NCI-H524 treated with DMSO at 0.1 percent for 48 hours (cell line): ENCODE measurements around the gene CCDC77.
"Not testable (repeated sequence)": the region's sequence is repeated elsewhere in the genome, so short reads cannot be mapped to it uniquely, and the experiment has no call there.

ENCODE experiments used
- DNase-seq: peaks from one replicate; lab custom pipeline; 2025; lab: John Stamatoyannopoulos, UW

The CCDC77 gene

GRCh38 chr12:401235-402028, at the start of gene CCDC77:
CCDC77 (plus strand) TSS chr12:401644; CDS start chr12:409384, 7,740 bp downstream.
- no peak for DNase-seq

GRCh38 chr12:356276-356988, 45.0 kb upstream of the CCDC77 start:
- DNase-seq, result no peak

DNA sequence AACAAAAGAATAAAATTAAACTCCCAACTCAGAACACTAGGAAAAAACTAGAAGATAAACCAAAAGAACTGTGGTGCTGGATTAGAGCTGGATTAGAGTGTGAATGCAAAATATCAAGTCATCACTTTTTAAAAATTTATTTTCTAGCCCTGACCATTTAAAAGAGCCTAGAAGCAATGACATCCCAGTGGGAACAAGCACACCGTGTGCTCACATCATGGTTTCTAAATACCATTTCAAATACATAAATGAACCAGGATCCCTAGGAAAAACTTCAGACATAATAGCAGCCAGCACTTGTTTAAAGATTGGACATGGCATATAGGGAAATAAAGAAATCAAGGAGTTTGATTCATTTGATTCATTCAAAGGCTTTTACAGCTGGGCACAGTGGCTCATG, 42.4 kb upstream of the CCDC77 start:
- no peak for DNase-seq

DNA sequence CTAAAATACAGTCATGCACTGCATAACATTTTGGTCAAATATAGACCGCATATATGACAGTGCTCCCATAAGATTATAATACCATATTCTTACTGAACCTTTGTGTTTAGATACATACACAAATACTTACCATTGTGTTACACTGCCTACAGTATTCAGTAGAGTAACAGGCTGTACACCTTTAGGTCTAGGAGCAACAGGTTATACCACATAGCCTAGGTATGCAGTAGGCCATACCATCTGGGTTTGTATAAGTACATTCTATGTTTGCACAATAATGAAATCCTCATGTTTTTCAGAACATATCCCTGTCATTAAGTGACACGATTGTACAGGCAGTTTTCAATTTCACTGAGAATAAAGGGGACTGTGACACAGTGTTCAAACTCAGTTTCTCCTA, 34.6 kb upstream of the CCDC77 start:
- DNase-seq, result no peak

- no peak for DNase-seq
Measured at GRCh38 chr12:367972-368371, 33.5 kb upstream of the CCDC77 start.

DNA sequence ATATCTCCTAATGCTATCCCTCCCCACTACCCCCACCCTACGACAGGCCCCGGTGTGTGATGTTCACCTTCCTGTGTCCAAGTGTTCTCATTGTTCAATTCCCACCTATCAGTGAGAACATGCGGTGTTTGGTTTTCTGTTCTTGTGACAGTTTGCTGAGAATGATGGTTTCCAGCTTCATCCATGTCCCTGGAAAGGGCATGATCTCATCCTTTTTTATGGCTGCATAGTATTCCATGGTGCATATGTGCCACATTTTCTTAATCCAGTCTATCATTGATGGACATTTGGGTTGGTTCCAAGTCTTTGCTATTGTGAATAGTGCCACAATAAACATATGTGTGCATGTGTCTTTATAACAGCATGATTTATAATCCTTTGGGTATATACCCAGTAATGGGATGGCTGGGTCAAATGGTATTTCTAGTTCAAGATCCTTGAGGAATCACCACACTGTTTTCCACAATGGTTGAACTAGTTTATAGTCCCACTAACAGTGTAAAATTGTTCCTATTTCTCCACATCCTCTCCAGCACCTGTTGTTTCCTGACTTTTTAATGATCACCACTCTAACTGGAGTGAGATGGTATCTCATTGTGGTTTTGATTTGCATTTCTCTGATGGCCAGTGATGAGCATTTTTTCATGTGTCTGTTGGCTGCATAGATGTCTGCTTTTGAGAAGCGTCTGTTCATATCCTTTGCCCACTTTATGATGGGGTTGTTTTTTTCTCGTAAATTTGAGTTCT, 30.5 kb upstream of the CCDC77 start:
- DNase-seq, result not testable (repeated sequence)

- no peak for DNase-seq
Measured at GRCh38 chr12:386651-387050, 14.8 kb upstream of the CCDC77 start.

GRCh38 chr12:388012-388411, 13.4 kb upstream of the CCDC77 start:
- DNase-seq, result no peak

DNA sequence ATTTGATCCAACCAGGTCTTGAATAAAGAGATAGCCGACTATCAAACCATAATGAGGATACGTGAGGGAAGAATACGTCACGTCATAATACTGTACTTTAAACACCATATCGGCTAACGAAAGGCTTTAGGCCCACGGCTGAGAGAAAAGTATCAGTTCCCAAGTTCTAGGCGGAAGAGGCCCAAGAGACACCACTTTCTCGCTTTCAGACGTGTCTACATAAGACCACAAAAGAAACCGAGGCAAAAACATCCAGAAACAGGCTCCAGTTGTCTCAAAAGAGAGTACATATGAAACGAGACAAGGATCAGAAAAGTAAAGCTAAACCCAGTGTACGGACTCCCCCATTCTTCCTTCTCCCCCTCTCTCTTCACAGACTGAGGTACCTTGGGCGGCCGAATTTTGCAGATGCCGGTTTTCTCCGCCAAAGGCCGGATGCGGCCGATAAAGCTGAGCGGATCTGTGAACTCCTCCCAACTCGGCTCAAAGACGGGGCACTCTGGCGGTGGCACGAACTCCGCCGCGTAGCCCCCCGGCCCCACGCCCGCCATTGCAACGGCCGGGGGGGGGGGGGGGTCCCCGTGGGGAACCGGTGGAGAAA, 12.8 kb upstream of the CCDC77 start:
- DNase-seq, result no peak

DNA sequence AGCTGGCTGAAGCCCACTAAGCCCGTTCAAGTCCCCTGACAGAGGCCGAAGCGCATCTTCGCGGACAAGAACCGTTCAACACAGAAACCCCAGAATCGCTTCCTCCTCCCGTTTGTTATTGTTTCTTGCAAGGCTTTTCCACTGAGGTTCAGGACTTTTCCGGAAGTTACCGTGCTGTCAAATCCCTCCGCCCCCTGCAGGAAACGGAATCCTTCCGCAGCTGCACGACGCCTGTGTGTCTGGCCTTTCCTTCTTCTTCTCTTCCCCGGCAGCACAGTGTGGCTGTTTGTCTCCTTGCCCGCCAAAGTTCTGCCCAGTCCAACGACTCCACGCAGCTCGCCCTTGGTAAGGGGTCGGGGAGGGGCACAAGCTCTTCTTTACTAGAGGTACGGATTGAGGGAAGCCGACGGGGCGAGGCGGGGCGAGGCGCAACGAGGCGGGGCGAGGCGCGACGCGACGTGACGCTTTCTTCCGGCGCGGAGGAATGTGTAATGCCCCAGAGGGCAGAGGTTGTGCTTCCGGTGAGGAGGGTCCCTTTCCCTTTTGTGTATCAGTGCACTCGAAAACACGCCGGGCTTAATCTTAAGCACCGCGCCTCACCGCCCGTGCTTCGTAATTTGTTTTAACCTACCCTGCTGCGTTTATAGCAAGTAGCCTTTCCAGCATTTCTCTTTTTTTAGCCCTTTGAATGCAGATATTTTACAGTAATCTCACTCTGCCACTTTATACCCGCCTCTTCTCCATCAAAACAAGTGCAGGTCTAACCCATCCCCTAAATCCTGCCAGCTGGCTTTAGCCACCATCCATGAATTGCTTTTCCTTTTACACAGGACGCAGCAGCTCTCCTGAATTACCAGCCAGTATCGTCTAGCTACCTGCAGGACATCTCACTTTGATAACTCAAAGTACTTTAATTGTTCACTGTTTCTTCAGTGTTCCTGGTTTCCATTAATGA, 12.0 kb upstream of the CCDC77 start, which contains the start of gene KDM5A:
Gene KDM5A, minus strand, starts transcription at position 179 of the 955 bp plus-strand sequence. CDS start 229 bp downstream, outside the sequence.
- DNase-seq, result no peak

DNA sequence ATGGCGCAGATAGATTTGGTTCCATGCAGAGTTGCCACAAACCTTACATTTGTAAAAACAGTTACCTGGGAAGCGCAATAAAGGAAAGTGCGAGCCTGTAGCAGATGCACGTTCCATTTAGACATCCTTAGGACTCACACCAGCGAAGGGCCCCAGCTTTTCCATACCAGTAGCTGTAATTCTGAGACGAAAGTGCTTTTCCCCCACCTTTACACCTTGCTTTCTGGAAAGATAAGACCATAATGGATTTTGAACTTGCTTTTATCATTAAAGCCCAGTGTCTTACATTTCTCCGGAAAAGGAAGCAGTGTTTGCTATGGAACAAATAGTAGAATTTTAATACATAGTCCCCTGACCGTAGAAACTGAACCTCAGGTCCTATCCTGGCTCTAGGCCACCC, 616 bp upstream of the CCDC77 start:
- no peak for DNase-seq

- DNase-seq, result no peak
Measured at GRCh38 chr12:402029-402389, 565 bp downstream of the CCDC77 start.

DNA sequence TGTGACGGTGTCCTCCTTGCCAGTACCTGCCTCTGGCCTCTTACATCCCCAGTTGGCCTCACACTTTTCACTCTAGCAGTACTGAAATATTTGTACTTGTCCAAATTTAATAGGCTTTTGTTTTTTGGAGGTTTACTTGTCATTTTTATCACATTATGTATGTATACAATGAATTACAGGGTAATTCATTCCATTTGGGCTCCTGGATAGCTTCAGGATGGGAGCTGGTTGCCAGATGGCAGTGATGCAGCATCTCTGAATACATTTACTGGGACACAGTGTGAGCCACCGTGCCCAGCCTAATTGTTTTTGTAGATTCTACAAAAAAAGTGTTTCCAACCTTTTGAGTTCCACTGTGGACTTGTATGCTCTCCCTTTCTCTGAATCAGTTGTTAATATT, 13.4 kb downstream of the CCDC77 start:
- DNase-seq, result no peak

- DNase-seq, result no peak
Measured at GRCh38 chr12:418432-418831, 17.0 kb downstream of the CCDC77 start.

DNA sequence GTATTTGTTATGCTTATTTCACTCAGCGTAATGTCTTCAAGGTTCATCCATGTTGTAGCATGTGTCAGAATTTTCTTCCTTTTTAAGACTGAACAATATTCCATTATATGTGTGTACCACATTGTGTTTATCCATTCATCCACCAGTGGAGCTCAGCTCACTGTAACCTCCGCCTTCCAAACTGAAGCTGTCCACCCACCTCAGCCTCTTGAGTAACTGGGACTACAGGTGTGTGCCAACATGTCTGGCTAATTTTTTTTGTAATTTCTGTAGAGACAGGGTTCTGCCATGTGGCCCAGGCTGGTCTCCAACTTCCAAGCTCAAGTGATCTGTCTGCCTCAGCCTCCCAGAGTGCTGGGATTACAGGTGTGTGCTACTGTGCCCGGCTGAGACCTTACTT, 21.1 kb downstream of the CCDC77 start:
- DNase-seq, result no peak

GRCh38 chr12:435737-436136, 34.3 kb downstream of the CCDC77 start:
- DNase-seq, result not testable (repeated sequence)

DNA sequence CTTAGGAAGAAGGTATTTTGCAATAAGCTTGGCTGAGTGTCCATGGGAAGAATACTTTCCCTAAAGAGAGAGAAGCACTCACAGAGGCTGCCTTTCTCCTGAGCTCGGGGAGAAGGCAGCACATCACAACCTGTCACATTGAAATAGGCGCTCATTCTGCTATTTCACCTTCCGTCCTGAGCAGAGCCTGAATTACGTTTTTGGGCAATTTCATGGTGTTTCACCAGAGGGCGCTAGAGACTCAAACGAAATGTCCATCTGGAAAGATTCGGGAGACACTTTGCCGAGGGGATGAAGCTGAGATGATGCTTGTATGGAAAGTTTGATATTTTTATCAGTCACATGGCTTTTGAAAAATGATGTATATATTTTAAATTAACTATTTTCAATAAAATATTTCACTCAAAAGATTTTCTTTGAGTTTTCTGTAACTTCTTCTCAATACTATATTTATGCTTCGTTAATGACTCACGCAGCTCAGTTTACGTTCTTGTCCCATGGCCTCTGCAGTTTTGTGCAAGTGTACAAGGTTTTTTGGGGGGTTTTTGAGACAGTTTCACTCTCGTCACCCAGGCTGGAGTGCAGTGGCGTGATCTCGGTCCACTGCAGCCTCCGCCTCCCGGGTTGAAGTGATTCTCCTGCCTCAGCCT, 40.9 kb downstream of the CCDC77 start:
- DNase-seq, result no peak

DNA sequence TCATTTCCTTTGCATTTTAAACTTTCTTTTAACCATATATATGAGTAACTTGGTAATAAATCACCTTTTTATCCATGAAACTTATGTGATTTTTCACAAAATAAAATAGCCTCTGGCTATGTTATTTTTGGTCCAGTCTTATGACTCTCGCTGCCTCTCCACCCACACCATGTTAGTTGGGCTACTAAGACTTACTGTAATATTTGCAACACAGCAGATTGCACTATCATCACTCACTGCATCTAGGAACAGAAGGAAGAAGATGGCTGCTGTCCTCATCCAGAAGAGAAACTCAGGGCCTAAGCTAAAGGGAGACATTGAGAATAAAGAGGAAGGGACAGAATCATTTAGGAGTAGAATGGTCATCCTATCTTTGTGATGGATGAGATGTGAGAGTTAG, 45.7 kb downstream of the CCDC77 start:
- DNase-seq, result no peak

GRCh38 chr12:449203-449602, 47.8 kb downstream of the CCDC77 start:
- no peak for DNase-seq

GRCh38 chr12:450438-450837, 49.0 kb downstream of the CCDC77 start:
- DNase-seq, result no peak
